WTC11 (cell line): ENCODE data around the gene PVALEF. TPM values are rescaled to one million over a fixed set of nuclear protein-coding genes. Genes with fewer than 3 reads are reported as not detected.

Experiments used
- ATAC-seq: fragments of 200-7000 bp; cut with Tn5 transposase; 2 replicates; pipeline ENCODE4 v1.10.0; 2021; ENCODE audit warnings: mild to moderate bottlenecking, moderate library complexity
- CTCF ChIA-PET: fragments of 300-600 bp; sonication (Branson Sonifier 250); formaldehyde crosslinking; loops from one replicate; lab custom pipeline; 2021; ENCODE audit warnings: antibody characterized with exemption; lab: Charles Lee
- POLR2A ChIA-PET: fragments of 350-600 bp; sonication (Branson Sonifier 250); formaldehyde crosslinking; loops from one replicate; lab custom pipeline; 2021; ENCODE audit warnings: antibody characterized with exemption; lab: Charles Lee
- DNase-seq: peaks from one replicate; pipeline ENCODE4 v3.0.0; 2021; ENCODE audit warnings: low spot score
- H3K27ac Mint-ChIP-seq: 2 replicates; pipeline ENCODE4 v1.8.0; 2021; ENCODE audit warnings: mixed read lengths
- H3K27me3 Mint-ChIP-seq: 2 replicates; pipeline ENCODE4 v1.8.0; 2021; ENCODE audit warnings: low read depth, mild to moderate bottlenecking, moderate library complexity, mixed read lengths
- H3K36me3 Mint-ChIP-seq: 2 replicates; pipeline ENCODE4 v1.8.0; 2021; ENCODE audit warnings: mixed read lengths
- H3K4me1 Mint-ChIP-seq: 2 replicates; pipeline ENCODE4 v1.8.0; 2022; ENCODE audit warnings: mixed read lengths
- H3K4me3 Mint-ChIP-seq: 2 replicates; pipeline ENCODE4 v1.8.0; 2021; ENCODE audit warnings: mild to moderate bottlenecking, moderate library complexity, mixed read lengths
- H3K9me3 Mint-ChIP-seq: 2 replicates; pipeline ENCODE4 v1.8.0; 2021; ENCODE audit warnings: mixed read lengths
- ATF6 ChIP-seq: sonication (generic); formaldehyde crosslinking; IDR thresholded peaks from 2 replicates; pipeline ENCODE4 v1.8.1; 2023; ENCODE audit warnings: mild to moderate bottlenecking, missing genetic modification reagents
- CBFB ChIP-seq: sonication (generic); formaldehyde crosslinking; IDR thresholded peaks from 2 replicates; pipeline ENCODE4 v1.8.1; 2022; ENCODE audit warnings: mild to moderate bottlenecking, low read depth, missing genetic modification reagents
- CDX4 ChIP-seq: fragments of 250-450 bp; sonication (Bioruptor Pico); IDR thresholded peaks from 2 replicates; pipeline ENCODE4 v1.9.0; 2021; ENCODE audit warnings: moderate library complexity, mild to moderate bottlenecking, inconsistent platforms, borderline replicate concordance
- E2F4 ChIP-seq: sonication (generic); formaldehyde crosslinking; IDR thresholded peaks from 2 replicates; pipeline ENCODE4 v1.8.1; 2022; ENCODE audit warnings: low read depth, mild to moderate bottlenecking, moderate library complexity, missing genetic modification reagents, borderline replicate concordance
- IRF1 ChIP-seq: sonication (generic); formaldehyde crosslinking; IDR thresholded peaks from 2 replicates; pipeline ENCODE4 v1.8.0; 2023; ENCODE audit warnings: missing genetic modification reagents
- MYBL2 ChIP-seq: sonication (generic); formaldehyde crosslinking; IDR thresholded peaks from 2 replicates; pipeline ENCODE4 v1.8.1; 2023; ENCODE audit warnings: mild to moderate bottlenecking, moderate library complexity, missing genetic modification reagents
- NFYB ChIP-seq: sonication (generic); formaldehyde crosslinking; conservative IDR thresholded peaks from 2 replicates; pipeline ENCODE4 v1.8.0; 2022; ENCODE audit warnings: low read depth, missing genetic modification reagents
- OVOL2 ChIP-seq: fragments of 250-450 bp; sonication (Bioruptor Pico); IDR thresholded peaks from 2 replicates; pipeline ENCODE4 v1.9.0; 2021; ENCODE audit warnings: mild to moderate bottlenecking, borderline replicate concordance
- TCF7 ChIP-seq: sonication (generic); formaldehyde crosslinking; IDR thresholded peaks from 2 replicates; pipeline ENCODE4 v1.8.0; 2022; ENCODE audit warnings: mild to moderate bottlenecking, low read depth, missing genetic modification reagents, moderate library complexity
- TP53 ChIP-seq: sonication (generic); formaldehyde crosslinking; IDR thresholded peaks from 2 replicates; pipeline ENCODE4 v1.8.1; 2023; ENCODE audit warnings: mild to moderate bottlenecking, missing genetic modification reagents
- USF2 ChIP-seq: sonication (generic); formaldehyde crosslinking; IDR thresholded peaks from 2 replicates; pipeline ENCODE4 v1.8.1; 2023; ENCODE audit warnings: mild to moderate bottlenecking, missing genetic modification reagents, moderate library complexity
- ZBTB21 ChIP-seq: sonication (generic); formaldehyde crosslinking; IDR thresholded peaks from 2 replicates; pipeline ENCODE4 v1.8.1; 2023; ENCODE audit warnings: mild to moderate bottlenecking, missing genetic modification reagents, borderline replicate concordance
- ZNF232 ChIP-seq: sonication (generic); formaldehyde crosslinking; IDR thresholded peaks from 2 replicates; pipeline ENCODE4 v1.8.0; 2022; ENCODE audit warnings: mild to moderate bottlenecking, missing genetic modification reagents
- ZNF281 ChIP-seq: sonication (generic); formaldehyde crosslinking; IDR thresholded peaks from 2 replicates; pipeline ENCODE4 v1.8.0; 2023; ENCODE audit warnings: mild to moderate bottlenecking, missing genetic modification reagents
- ZNF512 ChIP-seq: sonication (generic); formaldehyde crosslinking; IDR thresholded peaks from 2 replicates; pipeline ENCODE4 v1.8.1; 2022; ENCODE audit warnings: missing genetic modification reagents, borderline replicate concordance
- total RNA-seq: library from RNA; stranded (reverse); gene quantifications from 3 replicates; pipeline ENCODE4 v1.2.3, GENCODE V29; 2021
- TF ChIP-seq, protein P1 (sequence below): sonication (generic); formaldehyde crosslinking; IDR thresholded peaks from 2 replicates; pipeline ENCODE4 v1.8.0; 2022; ENCODE audit warnings: mild to moderate bottlenecking, missing genetic modification reagents
- TF ChIP-seq, protein P2 (sequence below): sonication (generic); formaldehyde crosslinking; IDR thresholded peaks from 2 replicates; pipeline ENCODE4 v1.8.1; 2023; ENCODE audit warnings: mild to moderate bottlenecking, missing genetic modification reagents, borderline replicate concordance
- TF ChIP-seq, protein P3 (sequence below): fragments of 250-450 bp; sonication (Bioruptor Pico); IDR thresholded peaks from 2 replicates; pipeline ENCODE4 v2.1.2; 2022; ENCODE audit warnings: mild to moderate bottlenecking, moderate library complexity

PVALEF gene
- total RNA-seq, 1 experiment from 2014 or later = not detected

- H3K4me1 Mint-ChIP-seq = no peaks in the 10 kb centered on the region
- no peaks in the 10 kb centered on the region for H3K9me3 Mint-ChIP-seq
- H3K27ac Mint-ChIP-seq = no peak overlapping the region
- no peaks in the 10 kb centered on the region for H3K27me3 Mint-ChIP-seq
- POLR2A ChIA-PET = no interaction called here
- H3K36me3 Mint-ChIP-seq = no peaks in the 10 kb centered on the region; the same call in 1 of the 2 replicates
- ATAC-seq (no peak), DNase-seq (no peak)
- CTCF ChIA-PET = interaction anchor here (0.8 to 1.5 kb wide), 6 partner anchors 9 to 88 kb away, joined by 3 to 7 read pairs (median 4); partner anchors contain the start of genes CEP131, NDUFAF8 and TEPSIN
- no peak overlapping the region for H3K4me3 Mint-ChIP-seq
- TF ChIP-seq, protein P1, sequence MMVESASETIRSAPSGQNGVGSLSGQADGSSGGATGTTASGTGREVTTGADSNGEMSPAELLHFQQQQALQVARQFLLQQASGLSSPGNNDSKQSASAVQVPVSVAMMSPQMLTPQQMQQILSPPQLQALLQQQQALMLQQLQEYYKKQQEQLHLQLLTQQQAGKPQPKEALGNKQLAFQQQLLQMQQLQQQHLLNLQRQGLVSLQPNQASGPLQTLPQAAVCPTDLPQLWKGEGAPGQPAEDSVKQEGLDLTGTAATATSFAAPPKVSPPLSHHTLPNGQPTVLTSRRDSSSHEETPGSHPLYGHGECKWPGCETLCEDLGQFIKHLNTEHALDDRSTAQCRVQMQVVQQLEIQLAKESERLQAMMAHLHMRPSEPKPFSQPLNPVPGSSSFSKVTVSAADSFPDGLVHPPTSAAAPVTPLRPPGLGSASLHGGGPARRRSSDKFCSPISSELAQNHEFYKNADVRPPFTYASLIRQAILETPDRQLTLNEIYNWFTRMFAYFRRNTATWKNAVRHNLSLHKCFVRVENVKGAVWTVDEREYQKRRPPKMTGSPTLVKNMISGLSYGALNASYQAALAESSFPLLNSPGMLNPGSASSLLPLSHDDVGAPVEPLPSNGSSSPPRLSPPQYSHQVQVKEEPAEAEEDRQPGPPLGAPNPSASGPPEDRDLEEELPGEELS (CRISPR knock-in tag) = no peak
- TF ChIP-seq ATF6 (CRISPR knock-in tag) (no peak), ZNF281 (no peak), USF2 (CRISPR knock-in tag) (no peak), TP53 (no peak), ZNF512 (CRISPR knock-in tag) (no peak), CDX4 (CRISPR knock-in tag) (no peak), TCF7 (CRISPR knock-in tag) (no peak), CBFB (CRISPR knock-in tag) (no peak), MYBL2 (no peak), OVOL2 (CRISPR knock-in tag) (no peak), NFYB (CRISPR knock-in tag) (no peak), ZBTB21 (CRISPR knock-in tag) (no peak), ZNF232 (CRISPR knock-in tag) (no peak), E2F4 (CRISPR knock-in tag) (no peak), IRF1 (CRISPR knock-in tag) (no peak)
- TF ChIP-seq, protein P2, sequence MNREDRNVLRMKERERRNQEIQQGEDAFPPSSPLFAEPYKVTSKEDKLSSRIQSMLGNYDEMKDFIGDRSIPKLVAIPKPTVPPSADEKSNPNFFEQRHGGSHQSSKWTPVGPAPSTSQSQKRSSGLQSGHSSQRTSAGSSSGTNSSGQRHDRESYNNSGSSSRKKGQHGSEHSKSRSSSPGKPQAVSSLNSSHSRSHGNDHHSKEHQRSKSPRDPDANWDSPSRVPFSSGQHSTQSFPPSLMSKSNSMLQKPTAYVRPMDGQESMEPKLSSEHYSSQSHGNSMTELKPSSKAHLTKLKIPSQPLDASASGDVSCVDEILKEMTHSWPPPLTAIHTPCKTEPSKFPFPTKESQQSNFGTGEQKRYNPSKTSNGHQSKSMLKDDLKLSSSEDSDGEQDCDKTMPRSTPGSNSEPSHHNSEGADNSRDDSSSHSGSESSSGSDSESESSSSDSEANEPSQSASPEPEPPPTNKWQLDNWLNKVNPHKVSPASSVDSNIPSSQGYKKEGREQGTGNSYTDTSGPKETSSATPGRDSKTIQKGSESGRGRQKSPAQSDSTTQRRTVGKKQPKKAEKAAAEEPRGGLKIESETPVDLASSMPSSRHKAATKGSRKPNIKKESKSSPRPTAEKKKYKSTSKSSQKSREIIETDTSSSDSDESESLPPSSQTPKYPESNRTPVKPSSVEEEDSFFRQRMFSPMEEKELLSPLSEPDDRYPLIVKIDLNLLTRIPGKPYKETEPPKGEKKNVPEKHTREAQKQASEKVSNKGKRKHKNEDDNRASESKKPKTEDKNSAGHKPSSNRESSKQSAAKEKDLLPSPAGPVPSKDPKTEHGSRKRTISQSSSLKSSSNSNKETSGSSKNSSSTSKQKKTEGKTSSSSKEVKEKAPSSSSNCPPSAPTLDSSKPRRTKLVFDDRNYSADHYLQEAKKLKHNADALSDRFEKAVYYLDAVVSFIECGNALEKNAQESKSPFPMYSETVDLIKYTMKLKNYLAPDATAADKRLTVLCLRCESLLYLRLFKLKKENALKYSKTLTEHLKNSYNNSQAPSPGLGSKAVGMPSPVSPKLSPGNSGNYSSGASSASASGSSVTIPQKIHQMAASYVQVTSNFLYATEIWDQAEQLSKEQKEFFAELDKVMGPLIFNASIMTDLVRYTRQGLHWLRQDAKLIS (CRISPR knock-in tag) = no peak
- TF ChIP-seq, protein P3, sequence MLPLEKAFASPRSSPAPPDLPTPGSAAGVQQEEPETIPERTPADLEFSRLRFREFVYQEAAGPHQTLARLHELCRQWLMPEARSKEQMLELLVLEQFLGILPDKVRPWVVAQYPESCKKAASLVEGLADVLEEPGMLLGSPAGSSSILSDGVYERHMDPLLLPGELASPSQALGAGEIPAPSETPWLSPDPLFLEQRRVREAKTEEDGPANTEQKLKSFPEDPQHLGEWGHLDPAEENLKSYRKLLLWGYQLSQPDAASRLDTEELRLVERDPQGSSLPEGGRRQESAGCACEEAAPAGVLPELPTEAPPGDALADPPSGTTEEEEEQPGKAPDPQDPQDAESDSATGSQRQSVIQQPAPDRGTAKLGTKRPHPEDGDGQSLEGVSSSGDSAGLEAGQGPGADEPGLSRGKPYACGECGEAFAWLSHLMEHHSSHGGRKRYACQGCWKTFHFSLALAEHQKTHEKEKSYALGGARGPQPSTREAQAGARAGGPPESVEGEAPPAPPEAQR (CRISPR knock-in tag) = no peak
Measured at GRCh38 chr17:81210466-81210865, 45.2 kb downstream of the PVALEF start.
